ENCODE results near the gene PEA15.

The PEA15 gene

DNA sequence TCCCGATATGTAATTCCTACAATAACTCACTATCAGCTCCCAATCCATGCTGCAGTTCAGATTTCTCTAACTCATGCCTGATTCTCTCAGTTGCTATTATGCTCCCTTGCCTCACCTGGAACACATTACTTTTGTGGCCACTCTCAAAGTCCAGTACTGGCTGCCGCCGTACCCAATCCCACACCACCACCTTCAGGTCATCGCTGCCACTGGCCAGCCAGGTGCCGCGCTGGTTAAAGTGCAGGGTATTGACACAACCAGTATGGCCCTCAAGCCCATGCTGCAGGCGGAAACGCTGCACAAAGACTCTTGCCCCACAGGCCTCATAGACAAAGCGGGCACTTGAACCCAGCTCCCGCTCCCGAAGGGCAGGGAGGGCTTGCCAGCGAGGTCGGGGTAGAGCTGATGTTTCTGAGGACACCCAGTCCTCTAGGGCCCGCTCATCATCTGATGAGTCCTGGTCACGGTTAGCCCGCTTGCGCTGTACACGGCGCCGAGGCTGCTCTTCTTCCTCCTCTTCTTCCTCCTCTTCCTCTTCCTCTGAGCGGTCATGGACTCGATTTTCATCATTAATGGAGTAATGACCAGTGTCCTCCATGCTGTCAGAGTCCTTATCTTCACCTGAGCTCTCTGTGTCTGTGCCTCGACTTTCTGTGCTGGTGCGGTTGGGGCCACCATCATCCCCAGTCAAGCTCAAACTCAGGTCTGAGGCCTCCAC is 34.6 kb downstream of the PEA15 start:
- DNase-seq (ENCODE audit: low read depth in 2 of 2): no peak

GRCh38 chr1:160243767-160244166 is 38.6 kb downstream of the PEA15 start:
- no peak for DNase-seq (ENCODE audit: low read depth in 2 of 2)

DNA sequence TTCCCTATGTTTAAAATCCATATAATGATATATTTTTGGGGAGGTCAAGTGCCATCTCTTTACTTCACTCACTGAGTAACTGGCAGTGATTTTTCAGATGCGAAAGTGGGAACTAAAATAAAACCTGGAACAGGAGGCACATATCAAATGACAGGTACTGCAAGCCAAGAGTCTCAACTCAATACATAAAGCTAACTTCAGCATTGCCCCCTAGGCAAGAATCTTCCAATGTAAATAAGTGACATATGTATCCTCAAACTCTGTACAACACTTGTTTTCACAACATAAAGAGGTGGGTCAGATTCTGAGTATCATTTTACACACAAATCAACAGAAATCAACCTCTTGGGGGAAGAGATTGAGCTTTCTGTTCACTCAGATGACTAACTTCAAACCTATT is 39.0 kb downstream of the PEA15 start:
- DNase-seq (ENCODE audit: low read depth in 2 of 2): no peak

- no peak for DNase-seq (ENCODE audit: low read depth in 2 of 2)
Measured at GRCh38 chr1:160245434-160245833, 40.2 kb downstream of the PEA15 start.

- no peak for DNase-seq (ENCODE audit: low read depth in 2 of 2)
Measured at GRCh38 chr1:160247053-160247452, 41.9 kb downstream of the PEA15 start.

DNA sequence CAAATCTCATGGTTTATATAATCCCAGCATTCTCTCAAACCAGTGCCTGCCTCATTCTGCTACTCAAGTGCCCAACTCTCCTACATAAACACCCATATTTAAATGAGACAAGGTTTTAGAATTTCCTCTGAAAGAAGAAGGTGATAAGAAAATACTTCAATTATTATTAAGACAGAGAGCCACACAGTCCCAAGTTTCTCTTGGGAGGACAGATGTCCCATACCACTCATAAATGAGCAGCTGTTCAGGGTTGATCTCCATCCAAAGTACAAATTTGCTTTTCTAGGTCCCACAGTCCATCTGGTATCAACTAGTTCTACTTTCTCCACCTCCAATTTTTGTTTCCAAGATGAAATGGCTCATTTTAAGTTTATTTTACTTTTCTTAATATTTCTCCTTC is 45.8 kb downstream of the PEA15 start:
- DNase-seq (ENCODE audit: low read depth in 2 of 2): no peak

GRCh38 chr1:160251687-160252526 is 46.7 kb downstream of the PEA15 start:
- peak in 1 of 2 donors; percentile 27 for DNase-seq (ENCODE audit: low read depth in 2 of 2)

- DNase-seq (ENCODE audit: low read depth in 2 of 2): no peak
Measured at GRCh38 chr1:160255781-160256300, 50.7 kb downstream of the PEA15 start.

DNA sequence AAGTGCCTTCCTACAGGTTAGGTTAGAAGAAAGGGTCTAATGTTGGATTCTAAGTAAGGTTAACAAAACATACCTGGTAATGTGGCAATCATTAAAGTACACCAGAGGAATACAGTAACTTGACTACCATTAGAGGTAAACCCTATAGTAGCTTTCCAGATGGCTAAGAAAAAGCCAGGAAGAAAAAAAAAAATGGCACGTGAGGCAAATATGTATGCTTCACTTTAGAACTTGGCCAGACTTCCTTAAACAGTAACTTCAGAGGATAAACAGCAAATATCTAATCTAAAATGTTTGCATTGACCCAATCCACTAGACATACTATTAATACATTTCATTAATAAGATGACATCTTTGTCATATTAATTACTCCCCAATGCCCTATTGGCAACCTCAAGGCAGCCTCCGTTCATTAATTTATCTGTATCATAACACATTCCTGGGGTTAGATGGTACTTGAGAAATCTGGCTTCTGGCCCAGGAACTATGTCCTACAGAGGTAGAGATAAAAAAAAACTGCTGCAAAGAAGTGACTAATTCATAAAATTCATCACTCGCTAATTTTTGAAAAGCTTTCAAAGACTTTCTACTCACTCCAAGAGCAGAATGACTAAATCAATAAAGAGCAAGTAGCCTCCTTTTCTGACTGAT is 51.3 kb downstream of the PEA15 start:
- DNase-seq (ENCODE audit: low read depth in 2 of 2): no peak

GRCh38 chr1:160257411-160258015 is 52.3 kb downstream of the PEA15 start:
- DNase-seq (ENCODE audit: low read depth in 2 of 2): no peak

DNA sequence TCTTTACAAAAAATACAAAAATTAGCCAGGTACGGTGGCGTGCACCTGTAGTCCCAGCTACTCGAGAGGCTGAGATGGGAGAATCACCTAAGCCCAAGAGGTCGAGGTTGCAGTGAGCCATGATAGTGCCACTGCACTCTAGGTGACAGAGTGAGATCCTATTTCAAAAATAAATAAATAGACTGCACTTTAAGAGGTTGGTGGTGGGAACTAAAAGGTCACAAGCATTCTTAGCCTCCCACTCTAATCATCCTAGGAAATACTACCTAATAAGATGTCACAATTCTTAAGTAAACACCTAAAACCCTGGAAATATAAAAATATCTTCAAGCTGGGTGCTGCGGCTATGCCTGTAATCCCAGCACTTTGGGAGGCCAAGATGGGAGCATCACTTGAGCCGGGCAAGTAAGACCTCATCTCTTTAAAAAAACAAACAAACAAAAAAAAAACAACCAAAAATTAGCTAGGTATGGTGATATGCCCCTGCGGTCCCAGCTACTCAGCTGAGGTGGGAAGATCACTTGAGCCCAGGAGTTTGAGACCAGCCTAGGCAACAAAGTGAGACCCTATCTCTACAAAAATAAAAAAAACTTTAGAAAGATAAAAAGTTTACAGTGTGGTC is 53.1 kb downstream of the PEA15 start:
- DNase-seq (ENCODE audit: low read depth in 2 of 2): no peak

GRCh38 chr1:160260406-160261382 is 55.5 kb downstream of the PEA15 start:
- no peak for DNase-seq (ENCODE audit: low read depth in 2 of 2)

GRCh38 chr1:160261556-160261892 is 56.3 kb downstream of the PEA15 start:
- DNase-seq (ENCODE audit: low read depth in 2 of 2): peak; percentile 29 to 32

GRCh38 chr1:160261893-160262794 is 57.0 kb downstream of the PEA15 start, which contains the start of gene DCAF8:
TSS of gene DCAF8 (minus strand) at chr1:160262549. CDS start at chr1:160244008, 18,541 bp downstream.
- peak; percentile 90 to 95 for DNase-seq (ENCODE audit: low read depth in 2 of 2)

GRCh38 chr1:160264795-160265307 is 59.7 kb downstream of the PEA15 start:
- DNase-seq (ENCODE audit: low read depth in 2 of 2): no peak
